ENCODE data around the gene GRB14.

DNA sequence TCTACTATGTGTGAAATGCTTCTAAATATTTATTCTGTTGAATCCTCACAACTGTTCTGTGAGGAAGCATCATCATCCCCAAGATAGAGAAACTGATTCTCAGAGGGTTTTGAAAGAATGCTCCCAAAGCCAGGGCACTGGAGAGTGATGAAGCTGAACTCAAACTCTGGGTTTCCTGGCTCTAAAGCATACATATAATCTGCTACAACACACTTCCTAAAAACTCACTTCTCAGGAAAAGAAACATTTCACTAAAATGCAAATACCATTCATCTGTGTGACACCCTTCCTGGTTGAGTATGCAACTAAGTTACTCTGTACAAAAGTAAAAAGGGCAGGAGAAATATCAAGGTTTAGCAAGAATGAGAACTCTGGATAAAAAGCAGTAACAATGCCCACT, 58.6 kb downstream of the GRB14 start:
- TF ChIP-seq POLR2AphosphoS5 (IDR thresholded peaks at IDR 0.05; ENCODE audit: low read depth, low read length) (no peak), TAF1 (IDR thresholded peaks at IDR 0.05; ENCODE audit: borderline replicate concordance, low read depth, low read length) (no peak), EP300 (IDR thresholded peaks at IDR 0.05; ENCODE audit: borderline replicate concordance in 1 of 2, low read depth in 1 of 2, low read length in 1 of 2) (no peak)

All from SK-N-SH (cell line).